Mesenchymal stem cell (in vitro differentiated cells and primary cell): ENCODE results near the gene EXOC3.
A peak's percentile ranks its signal among the peaks of the same experiment; 100 is the strongest.

ENCODE experiments used
- DNase-seq: peaks from one replicate; pipeline ENCODE4 v3.0.0-alpha.2; 2013
- H2AFZ ChIP-seq: one replicate; pipeline ENCODE4 v1.6.1; 2013; ENCODE audit warnings: low read depth, mild to moderate bottlenecking, control low read depth, inconsistent platforms, low read length, moderate library complexity
- H2AK5ac ChIP-seq: 2 replicates; pipeline ENCODE4 v1.6.1; 2013; ENCODE audit warnings: low read length, moderate library complexity, mild to moderate bottlenecking, inconsistent platforms; ENCODE audit not compliant: severe bottlenecking
- H2BK120ac ChIP-seq: one replicate; pipeline ENCODE4 v1.6.1; 2013; ENCODE audit warnings: low read depth, mild to moderate bottlenecking, inconsistent platforms, low read length, moderate library complexity
- H2BK12ac ChIP-seq, 2 experiments: one replicate each; pipeline ENCODE4 v1.6.1; 2013; ENCODE audit warnings: inconsistent platforms in 2 of 2, low read length in 2 of 2, mild to moderate bottlenecking in 2 of 2, moderate library complexity in 2 of 2, control low read depth in 1 of 2
- H2BK15ac ChIP-seq: one replicate; pipeline ENCODE4 v1.6.1; 2013; ENCODE audit warnings: mild to moderate bottlenecking, low read depth, inconsistent platforms; ENCODE audit not compliant: poor library complexity, severe bottlenecking
- H2BK5ac ChIP-seq: 2 replicates; pipeline ENCODE4 v1.6.1; 2013; ENCODE audit warnings: low read depth, mild to moderate bottlenecking, low read length, control low read depth, inconsistent platforms; ENCODE audit not compliant: poor library complexity, severe bottlenecking
- H3K14ac ChIP-seq, 2 experiments: one replicate each; pipeline ENCODE4 v1.6.1; 2013; ENCODE audit warnings: inconsistent platforms in 2 of 2, low read length in 2 of 2, control low read depth in 1 of 2, mild to moderate bottlenecking in 1 of 2, moderate library complexity in 1 of 2
- H3K18ac ChIP-seq, 2 experiments: one replicate each; pipeline ENCODE4 v1.6.1; 2013; ENCODE audit warnings: inconsistent platforms in 2 of 2, low read length in 2 of 2, control low read depth in 1 of 2, low read depth in 1 of 2, mild to moderate bottlenecking in 1 of 2
- H3K23ac ChIP-seq, 2 experiments: one replicate each; pipeline ENCODE4 v1.6.1; 2013; ENCODE audit warnings: inconsistent platforms in 2 of 2, low read length in 2 of 2, mild to moderate bottlenecking in 2 of 2, moderate library complexity in 2 of 2, control low read depth in 1 of 2
- H3K27ac ChIP-seq: 2 replicates; pipeline ENCODE4 v1.5.1; 2013; ENCODE audit warnings: mild to moderate bottlenecking, moderate library complexity, low read length, control low read depth, inconsistent platforms; ENCODE audit not compliant: poor library complexity, severe bottlenecking
- H3K27me3 ChIP-seq, 2 experiments: 2 replicates each; pipeline versions ENCODE4 v1.6.1 to v1.7.0; 2013; ENCODE audit warnings: low read length in 2 of 2, mild to moderate bottlenecking in 2 of 2, moderate library complexity in 2 of 2, control low read depth in 1 of 2, inconsistent platforms in 1 of 2; ENCODE audit not compliant: control insufficient read depth in 1 of 2, insufficient read depth in 1 of 2
- H3K36me3 ChIP-seq, 2 experiments: 2 replicates each; pipeline versions ENCODE4 v1.6.1 to v1.7.0; 2013; ENCODE audit warnings: low read length in 2 of 2, control low read depth in 1 of 2, inconsistent platforms in 1 of 2, low read depth in 1 of 2, mild to moderate bottlenecking in 1 of 2; ENCODE audit not compliant: insufficient read depth in 2 of 2, control insufficient read depth in 1 of 2
- H3K4ac ChIP-seq, 2 experiments: one replicate each; pipeline ENCODE4 v1.6.1; 2013; ENCODE audit warnings: inconsistent platforms in 2 of 2, low read length in 2 of 2, mild to moderate bottlenecking in 2 of 2, moderate library complexity in 2 of 2, control low read depth in 1 of 2, low read depth in 1 of 2
- H3K4me1 ChIP-seq: 2 replicates; pipeline ENCODE4 v1.6.1; 2013; ENCODE audit warnings: low read depth, low read length, control low read depth; ENCODE audit not compliant: control insufficient read depth, insufficient read depth
- H3K4me2 ChIP-seq: 2 replicates; pipeline ENCODE4 v1.6.1; 2013; ENCODE audit warnings: low read length, mild to moderate bottlenecking, inconsistent platforms; ENCODE audit not compliant: poor library complexity, severe bottlenecking
- H3K4me3 ChIP-seq, 2 experiments: 2 replicates each; pipeline versions ENCODE4 v1.5.1 to v1.7.0; 2013; ENCODE audit warnings: low read length in 2 of 2, mild to moderate bottlenecking in 2 of 2, control low read depth in 1 of 2, low read depth in 1 of 2; ENCODE audit not compliant: insufficient read depth in 1 of 2
- H3K79me1 ChIP-seq: replicated peaks from 2 replicates; pipeline ENCODE4 v1.6.1; 2013; ENCODE audit warnings: mild to moderate bottlenecking, control low read depth, low read length, inconsistent platforms; ENCODE audit not compliant: poor library complexity, severe bottlenecking
- H3K9ac ChIP-seq: 2 replicates; pipeline ENCODE4 v1.7.0; 2013; ENCODE audit warnings: mild to moderate bottlenecking, low read length, moderate library complexity
- H3K9me3 ChIP-seq: 2 replicates; pipeline ENCODE4 v1.7.0; 2013; ENCODE audit warnings: mild to moderate bottlenecking, low read length; ENCODE audit not compliant: control insufficient read depth
- H4K8ac ChIP-seq: one replicate; pipeline ENCODE4 v1.6.1; 2013; ENCODE audit warnings: inconsistent platforms, mild to moderate bottlenecking, low read length, moderate library complexity
- H4K91ac ChIP-seq: one replicate; pipeline ENCODE4 v1.6.1; 2013; ENCODE audit warnings: mild to moderate bottlenecking, low read length, inconsistent platforms
- WGBS: methylation state at CpG from one replicate; pipeline ENCODE4 v1.1.7; 2013; ENCODE audit warnings: mixed read lengths; 5-methylcytosine and 5-hydroxymethylcytosine counted together

The EXOC3 gene

GRCh38 chr5:404666-405241 is 38.2 kb upstream of the EXOC3 start:
- no peak overlapping the region for H2BK120ac ChIP-seq
- H3K18ac ChIP-seq, result peak overlapping the region in 1 of 2 experiments; percentile 46
- no peak overlapping the region for H4K8ac ChIP-seq
- DNase-seq, result no peak
- H2BK15ac ChIP-seq, result no peak overlapping the region
- no peak overlapping the region for H4K91ac ChIP-seq
- no peak overlapping the region for H2BK5ac ChIP-seq
- no peaks in the 10 kb centered on the region for H3K27me3 ChIP-seq
- peaks cover 0 to 9% of the 10 kb centered on the region in 2 experiments for H3K36me3 ChIP-seq
- H3K23ac ChIP-seq, result no peak overlapping the region
- peak overlapping the region in 1 of 2 experiments; percentile 6 for H2BK12ac ChIP-seq
- no peaks in the 10 kb centered on the region for H3K79me1 ChIP-seq
- H3K4me1 ChIP-seq, result peaks cover 9% of the 10 kb centered on the region
- no peak overlapping the region for H2AK5ac ChIP-seq
- no peak overlapping the region for H2AFZ ChIP-seq
- no peak overlapping the region for H3K4ac ChIP-seq
- no peak overlapping the region for H3K4me2 ChIP-seq
- no peak overlapping the region for H3K14ac ChIP-seq
- no peaks in the 10 kb centered on the region for H3K9me3 ChIP-seq
- WGBS, result 96% methylated on average over 12 of the region's 12 CpGs
- H3K9ac ChIP-seq, result no peak overlapping the region
- no peak overlapping the region for H3K4me3 ChIP-seq
- H3K27ac ChIP-seq, result no peak overlapping the region

- peaks cover 6% of the 10 kb centered on the region for H3K4me1 ChIP-seq
- no peak for DNase-seq
- H3K14ac ChIP-seq, result no peak overlapping the region
- no peak overlapping the region for H3K9ac ChIP-seq
- no peak overlapping the region for H2BK5ac ChIP-seq
- H3K79me1 ChIP-seq, result no peaks in the 10 kb centered on the region
- H4K91ac ChIP-seq, result peak overlapping the region; percentile 54
- no peak overlapping the region for H2BK12ac ChIP-seq
- no peak overlapping the region for H2AK5ac ChIP-seq
- no peak overlapping the region for H3K4me3 ChIP-seq
- no peak overlapping the region for H3K4me2 ChIP-seq
- H2BK15ac ChIP-seq, result no peak overlapping the region
- no peaks in the 10 kb centered on the region for H3K27me3 ChIP-seq
- peaks cover 0 to 9% of the 10 kb centered on the region in 2 experiments for H3K36me3 ChIP-seq
- H4K8ac ChIP-seq, result peak overlapping the region; percentile 29
- no peaks in the 10 kb centered on the region for H3K9me3 ChIP-seq
- 91% methylated on average over 18 of the region's 18 CpGs for WGBS
- H3K27ac ChIP-seq, result no peak overlapping the region
- no peak overlapping the region for H2AFZ ChIP-seq
- no peak overlapping the region for H2BK120ac ChIP-seq
- H3K18ac ChIP-seq, result peak overlapping the region in 1 of 2 experiments; percentile 35
- H3K4ac ChIP-seq, result no peak overlapping the region
- H3K23ac ChIP-seq, result no peak overlapping the region
Measured at GRCh38 chr5:405421-405820, 37.6 kb upstream of the EXOC3 start.

DNA sequence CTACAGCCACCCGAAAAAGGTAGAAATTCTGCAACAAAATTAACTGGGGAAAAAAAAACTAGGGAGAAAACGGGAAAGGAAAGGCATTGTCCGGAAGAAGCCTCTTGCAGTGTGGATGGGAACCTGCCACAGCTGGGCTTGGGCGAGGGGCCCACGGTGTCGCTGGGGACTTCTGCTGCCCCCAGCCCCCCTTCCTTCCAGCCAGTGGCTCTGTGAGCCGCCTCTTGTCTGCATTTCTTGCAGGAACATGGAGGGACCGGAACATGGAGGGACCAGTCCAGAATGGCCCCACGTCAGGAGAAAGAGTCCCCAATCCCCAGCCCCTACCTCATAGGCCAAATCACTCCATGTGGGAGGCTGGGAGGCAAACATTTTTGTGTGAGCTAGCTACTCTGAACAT is 36.9 kb upstream of the EXOC3 start:
- H3K36me3 ChIP-seq, result peaks cover 0 to 9% of the 10 kb centered on the region in 2 experiments
- no peak overlapping the region for H4K91ac ChIP-seq
- H2AFZ ChIP-seq, result no peak overlapping the region
- H3K27ac ChIP-seq, result no peak overlapping the region
- no peak overlapping the region for H3K9ac ChIP-seq
- no peak overlapping the region for H3K4me3 ChIP-seq
- WGBS, result 94% methylated on average over 8 of the region's 9 CpGs
- no peak overlapping the region for H2BK15ac ChIP-seq
- peak overlapping the region in 1 of 2 experiments; percentile 7 for H2BK12ac ChIP-seq
- no peak overlapping the region for H3K23ac ChIP-seq
- H3K9me3 ChIP-seq, result no peaks in the 10 kb centered on the region
- H2BK5ac ChIP-seq, result no peak overlapping the region
- DNase-seq, result no peak
- no peak overlapping the region for H4K8ac ChIP-seq
- no peak overlapping the region for H2AK5ac ChIP-seq
- no peak overlapping the region for H3K14ac ChIP-seq
- no peaks in the 10 kb centered on the region for H3K27me3 ChIP-seq
- H3K4me2 ChIP-seq, result no peak overlapping the region
- H3K4me1 ChIP-seq, result peaks cover 2% of the 10 kb centered on the region
- no peak overlapping the region for H3K18ac ChIP-seq
- H3K79me1 ChIP-seq, result no peaks in the 10 kb centered on the region
- H3K4ac ChIP-seq, result no peak overlapping the region
- H2BK120ac ChIP-seq, result no peak overlapping the region

DNA sequence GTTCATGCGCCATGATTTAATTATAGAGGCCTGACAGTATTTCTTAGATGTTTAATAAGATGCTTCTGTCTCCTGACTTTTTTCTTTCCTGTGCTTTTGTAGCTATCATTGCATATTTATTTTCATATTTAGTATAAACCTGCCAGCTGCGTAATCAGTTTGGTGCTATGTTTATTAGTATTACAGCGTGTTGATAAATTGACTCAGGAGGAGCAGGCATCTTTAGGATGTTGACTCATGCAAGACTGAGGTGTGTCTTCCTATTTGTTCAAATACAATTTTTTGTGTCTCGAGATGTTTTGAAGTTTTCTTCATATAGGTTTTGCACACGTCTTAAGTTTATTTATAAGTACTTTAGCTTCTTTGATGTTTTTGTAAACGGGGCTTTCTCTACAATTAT is 35.9 kb upstream of the EXOC3 start:
- H3K4me1 ChIP-seq, result no peaks in the 10 kb centered on the region
- no peaks in the 10 kb centered on the region for H3K79me1 ChIP-seq
- no peak overlapping the region for H3K14ac ChIP-seq
- H3K23ac ChIP-seq, result no peak overlapping the region
- H3K18ac ChIP-seq, result no peak overlapping the region
- no peak overlapping the region for H2AFZ ChIP-seq
- H3K9me3 ChIP-seq, result no peaks in the 10 kb centered on the region
- H3K4me3 ChIP-seq, result no peak overlapping the region
- H2AK5ac ChIP-seq, result no peak overlapping the region
- no peak overlapping the region for H3K27ac ChIP-seq
- H4K91ac ChIP-seq, result no peak overlapping the region
- H2BK15ac ChIP-seq, result no peak overlapping the region
- no peak overlapping the region for H3K4me2 ChIP-seq
- no peaks in the 10 kb centered on the region for H3K27me3 ChIP-seq
- no peak overlapping the region for H4K8ac ChIP-seq
- no peak overlapping the region for H2BK12ac ChIP-seq
- H3K36me3 ChIP-seq, result peaks cover 0 to 4% of the 10 kb centered on the region in 2 experiments
- no peak overlapping the region for H3K9ac ChIP-seq
- no peak for DNase-seq
- no peak overlapping the region for H2BK120ac ChIP-seq
- no peak overlapping the region for H3K4ac ChIP-seq
- 38% methylated on average over 3 of the region's 6 CpGs for WGBS
- H2BK5ac ChIP-seq, result no peak overlapping the region
